GM21723 (cell line): ENCODE results near the gene PNLDC1.
A peak's percentile ranks its signal among the peaks of the same experiment; 100 is the strongest.

Experiments used
- ATAC-seq: cut with Tn5 transposase; IDR thresholded peaks from one replicate; pipeline ENCODE4 v1.9.1; 2021; ENCODE audit warnings: mild to moderate bottlenecking, moderate library complexity; ENCODE audit not compliant: unreplicated experiment

The PNLDC1 gene

DNA sequence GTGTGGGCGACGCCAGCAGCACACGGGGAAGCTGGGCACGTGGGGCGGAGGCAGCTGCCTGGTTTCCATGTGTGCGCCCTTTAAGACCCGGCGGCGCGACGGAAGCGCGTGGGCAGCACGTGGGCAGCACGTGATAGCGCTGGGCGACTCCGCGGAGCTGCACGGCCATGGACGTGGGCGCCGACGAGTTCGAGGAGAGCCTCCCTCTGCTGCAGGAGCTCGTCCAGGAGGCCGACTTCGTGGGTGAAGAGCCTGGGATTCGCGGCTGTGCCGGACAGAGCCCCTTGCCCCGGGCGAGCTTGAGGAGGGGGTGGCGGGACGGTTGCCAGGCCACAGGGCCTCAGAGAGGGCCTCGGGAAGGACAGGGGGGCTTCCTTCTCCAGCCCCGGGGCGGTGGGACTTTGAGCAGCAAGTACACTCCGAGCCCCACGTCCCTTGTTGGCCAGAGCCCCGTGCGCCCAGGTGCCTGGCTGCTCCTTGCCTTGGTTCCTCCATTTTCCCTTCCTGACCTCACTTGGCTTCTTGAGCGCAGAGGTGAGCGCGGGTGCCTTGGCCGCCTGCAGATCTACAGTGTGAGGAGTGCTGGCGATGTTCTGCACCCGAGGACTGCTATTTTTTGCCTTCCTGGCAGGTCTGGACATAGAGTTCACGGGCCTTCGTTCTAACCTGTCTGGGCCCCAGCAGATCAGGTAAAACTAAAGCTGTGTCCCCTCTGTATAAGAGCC is at the start of gene PNLDC1:
Gene PNLDC1 (plus strand): TSS at position 136 of the 725 bp plus-strand sequence. CDS start 32 bp downstream, at position 168.
- ATAC-seq = no peak

- no peak for ATAC-seq
Measured at GRCh38 chr6:159751448-159751847, 48.6 kb upstream of the PNLDC1 start.

DNA sequence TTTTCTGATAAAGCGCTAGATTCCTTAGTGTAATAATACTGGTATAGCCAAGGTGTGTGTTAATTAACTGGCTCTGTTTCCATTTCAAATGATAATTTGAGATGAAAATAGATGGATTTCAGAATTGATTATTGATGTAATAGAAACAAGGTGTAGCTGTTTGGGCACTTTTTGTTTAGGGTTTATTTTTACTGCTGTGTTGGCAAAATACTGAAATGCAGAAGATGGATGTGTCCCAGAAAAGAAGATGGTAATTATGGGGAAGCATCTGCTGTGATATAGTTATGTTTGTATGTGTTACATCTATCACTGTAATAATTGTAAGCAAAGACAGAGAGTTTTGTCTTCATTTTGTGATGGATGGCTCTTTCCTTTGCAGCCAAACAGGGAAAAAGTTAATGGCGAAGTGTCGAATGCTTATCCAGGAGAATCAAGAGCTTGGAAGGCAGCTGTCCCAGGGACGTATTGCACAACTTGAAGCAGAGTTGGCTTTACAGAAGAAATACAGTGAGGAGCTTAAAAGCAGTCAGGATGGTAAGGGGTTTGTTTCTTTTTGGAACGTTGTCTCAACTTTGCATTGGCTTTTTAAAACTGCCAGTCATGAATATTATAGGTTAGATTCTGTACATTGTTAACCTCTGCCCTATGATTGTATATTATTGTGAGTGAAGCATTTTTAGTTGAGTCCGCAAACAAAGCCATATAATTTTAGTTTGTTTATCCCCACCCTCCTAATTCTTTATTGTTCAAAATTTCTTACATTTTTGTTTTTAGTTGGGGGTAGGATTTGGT is 46.8 kb upstream of the PNLDC1 start:
- no peak for ATAC-seq

GRCh38 chr6:159754401-159754800 is 45.7 kb upstream of the PNLDC1 start:
- ATAC-seq = no peak

DNA sequence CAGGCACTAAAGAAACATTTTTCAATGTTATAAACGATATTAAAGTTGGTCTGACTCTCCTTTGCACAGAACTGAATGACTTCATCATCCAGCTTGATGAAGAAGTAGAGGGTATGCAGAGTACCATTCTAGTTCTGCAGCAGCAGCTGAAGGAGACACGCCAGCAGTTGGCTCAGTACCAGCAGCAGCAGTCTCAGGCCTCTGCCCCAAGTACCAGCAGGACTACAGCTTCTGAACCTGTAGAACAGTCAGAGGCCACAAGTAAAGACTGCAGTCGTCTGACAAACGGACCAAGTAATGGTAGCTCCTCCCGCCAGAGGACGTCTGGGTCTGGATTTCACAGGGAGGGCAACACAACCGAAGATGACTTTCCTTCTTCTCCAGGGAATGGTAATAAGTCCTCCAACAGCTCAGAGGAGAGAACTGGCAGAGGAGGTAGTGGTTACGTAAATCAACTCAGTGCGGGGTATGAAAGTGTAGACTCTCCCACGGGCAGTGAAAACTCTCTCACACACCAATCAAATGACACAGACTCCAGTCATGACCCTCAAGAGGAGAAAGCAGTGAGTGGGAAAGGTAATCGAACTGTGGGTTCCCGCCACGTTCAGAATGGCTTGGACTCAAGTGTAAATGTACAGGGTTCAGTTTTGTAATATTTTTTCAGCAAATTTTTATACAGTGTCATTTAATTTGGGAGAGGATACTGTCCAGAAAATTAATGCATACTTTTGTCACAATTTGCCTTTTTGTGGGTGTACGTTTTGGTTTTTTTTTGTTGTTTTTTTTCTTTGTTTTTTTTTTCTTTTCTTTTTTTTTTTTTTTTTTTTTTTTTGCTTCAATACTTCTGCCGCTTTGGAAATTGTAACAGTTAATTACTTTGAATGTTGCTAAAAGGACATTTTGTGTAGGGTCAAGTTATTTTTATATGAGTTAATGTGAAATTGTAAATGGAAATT is 44.8 kb upstream of the PNLDC1 start:
- no peak for ATAC-seq

DNA sequence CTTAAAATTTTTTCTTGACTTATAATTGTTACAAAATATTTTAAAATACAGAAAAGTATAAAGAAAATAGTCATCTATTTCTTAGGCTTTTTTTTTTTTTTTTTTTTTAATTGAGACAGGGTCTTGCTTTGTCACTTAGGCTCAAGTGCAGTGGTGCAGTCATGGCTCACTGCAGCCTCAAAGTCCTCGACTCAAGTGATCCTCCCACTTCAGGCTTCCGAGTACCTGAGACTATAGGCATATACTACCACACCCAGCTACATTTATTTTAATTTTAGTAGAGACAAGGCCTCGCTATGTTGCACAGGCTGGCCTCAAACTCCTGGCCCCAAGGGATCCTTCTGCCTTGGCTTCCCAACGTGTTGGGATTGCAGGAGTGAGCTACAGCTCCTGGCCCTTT is 43.6 kb upstream of the PNLDC1 start:
- no peak for ATAC-seq

GRCh38 chr6:159758031-159759001 is 41.8 kb upstream of the PNLDC1 start:
- no peak for ATAC-seq

DNA sequence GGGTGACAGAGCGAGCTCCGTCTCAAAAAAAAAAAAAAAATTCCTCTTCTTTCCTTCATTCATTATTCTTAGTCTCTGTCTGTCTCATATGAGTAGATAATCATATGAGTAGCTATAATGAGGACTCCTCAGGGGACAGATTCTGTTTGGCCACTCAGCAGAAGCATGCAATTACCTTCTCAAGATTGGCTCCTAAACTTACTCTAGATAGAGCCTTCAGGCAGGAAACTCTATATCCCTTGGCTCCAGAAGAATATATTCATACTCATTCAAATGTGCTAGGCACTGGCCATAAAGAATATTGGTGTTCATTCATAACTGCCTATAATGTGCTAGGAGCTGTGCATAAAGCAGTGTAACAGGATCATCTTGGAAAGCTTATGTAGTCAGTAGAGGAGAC is 40.4 kb upstream of the PNLDC1 start:
- ATAC-seq = no peak

DNA sequence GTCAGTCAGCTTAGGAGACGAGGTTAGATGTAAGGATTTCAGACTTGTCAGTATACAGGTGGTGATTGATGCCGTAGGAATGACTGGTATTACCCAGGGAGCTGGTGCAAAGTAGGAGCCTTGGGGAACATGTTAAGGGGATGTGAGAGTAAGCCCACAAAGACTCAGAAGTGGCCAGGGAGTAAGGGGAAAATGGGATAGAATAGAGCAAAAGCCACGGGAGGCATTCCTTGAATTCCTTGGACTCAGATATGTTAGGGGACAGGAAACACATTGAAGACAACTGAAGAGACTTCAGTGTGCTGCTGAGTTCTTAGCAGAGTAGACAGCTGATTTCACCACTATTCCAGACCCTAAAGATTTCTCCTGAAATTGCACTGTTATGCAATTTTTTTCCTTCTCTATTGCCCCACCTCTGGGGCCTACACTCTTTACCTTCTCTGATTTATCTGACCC is 39.4 kb upstream of the PNLDC1 start:
- ATAC-seq = no peak

GRCh38 chr6:159761129-159761872 is 38.8 kb upstream of the PNLDC1 start:
- peak; percentile 1 for ATAC-seq

GRCh38 chr6:159761873-159762680 is 38.0 kb upstream of the PNLDC1 start, which contains the start of gene ACAT2:
Gene ACAT2, plus strand, starts transcription at chr6:159762045. Its CDS starts 43 bp downstream, at chr6:159762088.
- ATAC-seq = peak; percentile 98

GRCh38 chr6:159762681-159763293 is 37.3 kb upstream of the PNLDC1 start:
- peak; percentile 13 for ATAC-seq

DNA sequence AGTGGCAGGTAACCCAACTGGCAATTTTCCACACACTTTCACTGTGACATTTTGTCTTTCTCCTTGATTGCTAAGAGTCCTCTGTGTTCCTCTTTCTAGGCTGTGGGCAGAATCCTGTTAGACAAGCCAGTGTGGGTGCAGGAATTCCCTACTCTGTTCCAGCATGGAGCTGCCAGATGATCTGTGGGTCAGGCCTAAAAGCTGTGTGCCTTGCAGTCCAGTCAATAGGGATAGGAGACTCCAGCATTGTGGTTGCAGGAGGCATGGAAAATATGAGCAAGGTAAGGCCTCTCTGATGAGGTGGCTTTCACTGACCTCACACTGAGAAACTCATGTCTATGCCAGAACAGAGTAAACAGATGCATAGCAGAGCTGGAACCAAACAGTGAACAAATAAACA is 33.2 kb upstream of the PNLDC1 start:
- no peak for ATAC-seq

DNA sequence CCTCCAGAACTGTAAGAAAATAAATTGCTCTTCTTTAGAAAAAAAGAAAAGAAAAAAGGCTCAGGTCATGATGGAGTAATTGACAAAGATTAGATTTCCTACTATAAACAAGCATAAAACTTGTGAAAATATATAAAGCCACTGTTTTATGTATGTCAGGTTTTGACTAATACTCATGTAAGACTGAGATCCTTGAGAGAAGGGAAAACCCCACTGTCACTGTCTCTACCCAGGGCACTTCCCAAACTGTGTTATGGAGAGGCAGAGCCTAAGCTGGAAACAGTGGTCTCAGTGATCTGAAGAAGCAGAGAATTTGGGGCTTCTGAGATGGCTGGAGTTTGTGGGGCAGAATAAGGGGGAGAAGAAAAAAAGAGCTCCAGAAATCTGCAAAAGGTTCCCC is 30.6 kb upstream of the PNLDC1 start:
- ATAC-seq = no peak

DNA sequence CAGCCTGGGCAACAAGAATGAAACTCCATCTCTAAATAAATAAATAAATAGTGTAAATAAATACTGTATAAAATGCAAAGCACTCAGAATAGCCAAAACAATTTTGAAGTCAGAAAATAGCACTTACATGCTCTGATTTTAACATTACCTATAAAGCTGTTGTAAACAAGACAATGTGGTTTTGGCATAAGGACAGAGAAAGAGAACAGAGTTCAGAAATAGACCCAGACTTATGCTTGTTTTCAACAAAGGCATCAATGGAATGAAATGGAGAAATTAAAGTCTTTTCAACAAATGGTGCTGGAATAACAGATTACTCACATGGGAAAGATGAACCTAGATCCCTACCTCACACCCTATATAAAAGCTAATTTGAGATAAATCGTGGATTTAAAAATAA is 27.9 kb upstream of the PNLDC1 start:
- no peak for ATAC-seq

DNA sequence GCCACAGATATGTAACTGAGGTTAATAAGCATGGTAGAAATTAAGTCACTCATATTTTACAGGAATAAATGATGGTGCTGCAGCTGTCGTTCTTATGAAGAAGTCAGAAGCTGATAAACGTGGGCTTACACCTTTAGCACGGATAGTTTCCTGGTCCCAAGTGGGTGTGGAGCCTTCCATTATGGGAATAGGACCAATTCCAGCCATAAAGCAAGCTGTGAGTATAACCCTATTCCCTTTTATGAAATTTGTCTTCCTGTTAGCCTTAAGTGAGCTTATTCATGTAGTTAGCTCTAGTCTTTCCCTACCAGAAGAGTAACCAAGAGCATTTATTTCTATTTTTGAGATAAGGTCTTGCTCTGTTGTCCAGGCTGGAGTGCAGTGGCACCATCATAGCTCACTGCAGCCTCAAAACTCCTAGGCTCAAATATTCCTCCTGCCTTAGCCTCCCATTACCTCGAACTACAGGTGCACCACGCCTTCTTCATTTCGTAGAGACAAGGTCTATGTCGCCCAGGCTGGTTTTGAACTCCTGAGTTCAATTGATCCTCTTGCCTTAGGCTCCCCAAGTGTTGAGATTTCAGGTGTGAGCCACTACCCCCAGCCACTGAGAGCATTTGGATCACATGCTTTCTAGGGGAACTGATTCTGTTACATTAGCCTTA is 22.7 kb upstream of the PNLDC1 start:
- ATAC-seq = no peak

GRCh38 chr6:159778131-159778530 is 21.9 kb upstream of the PNLDC1 start:
- ATAC-seq = no peak
